OCI-LY1 (cell line): Measurements from ENCODE around the gene SOCS6.
"Not testable (repeated sequence)": the region's sequence is repeated elsewhere in the genome, so short reads cannot be mapped to it uniquely, and the experiment has no call there.

Experiments used
- H2AFZ ChIP-seq: fragments of 200-600 bp; sonication (generic), shearing (Covaris generic); 2 replicates; pipeline ENCODE4 v1.6.0; 2014; ENCODE audit warnings: antibody characterized with exemption, mild to moderate bottlenecking, low read length
- H3F3A ChIP-seq: fragments of 200-600 bp; sonication (generic), shearing (Covaris generic); 2 replicates; pipeline ENCODE4 v1.6.0; 2014; ENCODE audit warnings: mild to moderate bottlenecking, antibody characterized with exemption, low read length, moderate library complexity; ENCODE audit not compliant: insufficient read depth
- H3K27ac ChIP-seq: fragments of 200-600 bp; sonication (generic); 2 replicates; pipeline ENCODE4 v1.5.1; 2014; ENCODE audit warnings: low read length, mixed run types, mild to moderate bottlenecking, low read depth; ENCODE audit not compliant: poor library complexity, severe bottlenecking
- H3K27me3 ChIP-seq: fragments of 200-600 bp; sonication (generic); 2 replicates; pipeline ENCODE4 v1.6.0; 2014; ENCODE audit warnings: antibody characterized with exemption, mild to moderate bottlenecking, low read length, moderate library complexity; ENCODE audit not compliant: insufficient read depth
- H3K36me3 ChIP-seq: fragments of 200-600 bp; sonication (generic); 2 replicates; pipeline ENCODE4 v1.6.1; 2014; ENCODE audit warnings: mild to moderate bottlenecking, antibody characterized with exemption, low read length, moderate library complexity, mixed read lengths; ENCODE audit not compliant: insufficient read depth
- H3K4me1 ChIP-seq: fragments of 200-600 bp; sonication (generic); 2 replicates; pipeline ENCODE4 v1.5.1; 2014; ENCODE audit warnings: mild to moderate bottlenecking, low read length, moderate library complexity; ENCODE audit not compliant: insufficient read depth, severe bottlenecking
- H3K4me2 ChIP-seq: fragments of 200-600 bp; sonication (generic), shearing (Covaris generic); 2 replicates; pipeline ENCODE4 v1.6.1; 2014; ENCODE audit warnings: low read length
- H3K4me3 ChIP-seq: fragments of 200-600 bp; sonication (generic); 2 replicates; pipeline ENCODE4 v1.5.1; 2014; ENCODE audit warnings: low read length, low read depth, mild to moderate bottlenecking, mixed read lengths; ENCODE audit not compliant: poor library complexity, severe bottlenecking
- H3K79me2 ChIP-seq: fragments of 200-600 bp; shearing (Covaris generic); 2 replicates; pipeline ENCODE4 v1.6.1; 2016; ENCODE audit warnings: mixed run types, low read length, mixed read lengths; ENCODE audit not compliant: insufficient read depth
- H3K9ac ChIP-seq: fragments of 200-600 bp; sonication (generic), shearing (Covaris generic); 2 replicates; pipeline ENCODE4 v1.6.1; 2014; ENCODE audit warnings: mild to moderate bottlenecking, low read length, mixed read lengths
- H3K9me2 ChIP-seq: fragments of 200-600 bp; sonication (generic), shearing (Covaris generic); 2 replicates; pipeline ENCODE4 v1.6.1; 2014; ENCODE audit warnings: low read depth, mild to moderate bottlenecking, low read length, mixed read lengths
- H3K9me3 ChIP-seq: fragments of 200-600 bp; shearing (Covaris generic); 2 replicates; pipeline ENCODE4 v1.6.1; 2014; ENCODE audit warnings: low read length, mixed read lengths
- H4K20me1 ChIP-seq: fragments of 200-600 bp; sonication (generic), shearing (Covaris generic); 2 replicates; pipeline ENCODE4 v1.6.0; 2016; ENCODE audit warnings: mild to moderate bottlenecking, low read length; ENCODE audit not compliant: insufficient read depth
- EZH2 ChIP-seq: fragments of 200-600 bp; sonication (generic), shearing (Covaris generic); IDR thresholded peaks from 2 replicates; pipeline ENCODE4 v1.8.0; 2017; ENCODE audit warnings: borderline replicate concordance, mixed run types, mild to moderate bottlenecking, antibody characterized with exemption, low read length, moderate library complexity, mixed read lengths
- TF ChIP-seq, protein P1 (sequence below): fragments of 200-600 bp; sonication (generic), shearing (Covaris generic); IDR thresholded peaks from 2 replicates; pipeline ENCODE4 v1.5.1; 2017; ENCODE audit warnings: mild to moderate bottlenecking, antibody characterized with exemption, low read length, moderate library complexity, mixed read lengths

Gene SOCS6

DNA sequence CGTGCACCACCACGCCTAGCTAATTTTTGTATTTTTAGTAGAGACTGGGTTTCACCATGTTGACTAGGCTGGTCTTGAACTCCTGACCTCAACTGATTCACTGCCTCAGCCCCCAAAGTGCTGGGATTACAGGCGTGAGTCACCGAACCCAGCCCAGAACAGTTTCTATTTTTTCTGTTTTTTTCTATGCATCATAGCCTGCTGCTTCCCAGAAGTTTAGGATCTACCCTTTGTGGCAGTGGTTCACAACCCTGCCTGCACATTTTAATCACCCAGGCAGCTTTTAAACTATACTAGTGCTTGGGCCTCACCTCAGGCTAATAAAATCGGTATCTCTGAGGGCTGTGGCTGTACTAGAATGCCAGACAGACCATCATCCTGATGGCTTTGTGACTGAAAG, 39.7 kb upstream of the SOCS6 start:
- H3K4me2 ChIP-seq: no peak overlapping the region
- TF ChIP-seq, protein P1, sequence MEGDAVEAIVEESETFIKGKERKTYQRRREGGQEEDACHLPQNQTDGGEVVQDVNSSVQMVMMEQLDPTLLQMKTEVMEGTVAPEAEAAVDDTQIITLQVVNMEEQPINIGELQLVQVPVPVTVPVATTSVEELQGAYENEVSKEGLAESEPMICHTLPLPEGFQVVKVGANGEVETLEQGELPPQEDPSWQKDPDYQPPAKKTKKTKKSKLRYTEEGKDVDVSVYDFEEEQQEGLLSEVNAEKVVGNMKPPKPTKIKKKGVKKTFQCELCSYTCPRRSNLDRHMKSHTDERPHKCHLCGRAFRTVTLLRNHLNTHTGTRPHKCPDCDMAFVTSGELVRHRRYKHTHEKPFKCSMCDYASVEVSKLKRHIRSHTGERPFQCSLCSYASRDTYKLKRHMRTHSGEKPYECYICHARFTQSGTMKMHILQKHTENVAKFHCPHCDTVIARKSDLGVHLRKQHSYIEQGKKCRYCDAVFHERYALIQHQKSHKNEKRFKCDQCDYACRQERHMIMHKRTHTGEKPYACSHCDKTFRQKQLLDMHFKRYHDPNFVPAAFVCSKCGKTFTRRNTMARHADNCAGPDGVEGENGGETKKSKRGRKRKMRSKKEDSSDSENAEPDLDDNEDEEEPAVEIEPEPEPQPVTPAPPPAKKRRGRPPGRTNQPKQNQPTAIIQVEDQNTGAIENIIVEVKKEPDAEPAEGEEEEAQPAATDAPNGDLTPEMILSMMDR: no peak
- no peak for TF ChIP-seq EZH2
- no peak overlapping the region for H2AFZ ChIP-seq

DNA sequence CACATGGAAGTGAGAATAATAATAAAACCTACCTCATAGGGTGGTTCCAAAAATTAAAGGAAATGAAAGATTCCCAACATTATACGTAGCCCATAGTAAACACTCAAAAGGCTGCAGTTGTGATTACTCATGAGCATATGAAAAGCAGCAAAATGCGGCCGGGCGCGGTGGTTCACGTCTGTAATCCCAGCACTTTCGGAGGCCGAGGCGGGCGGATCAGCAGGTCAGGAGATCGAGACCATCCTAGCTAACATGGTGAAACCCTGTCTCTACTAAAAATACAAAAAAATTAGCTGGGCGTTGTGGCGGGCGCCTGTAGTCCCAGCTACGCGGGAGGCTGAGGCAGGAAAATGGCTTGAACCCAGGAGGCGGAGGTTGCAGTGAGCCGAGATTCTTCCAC, 39.0 kb upstream of the SOCS6 start:
- H2AFZ ChIP-seq, H3K36me3 ChIP-seq, H3K27me3 ChIP-seq, H3K27ac ChIP-seq, H3K9ac ChIP-seq, H3K79me2 ChIP-seq, H3K4me3 ChIP-seq, H4K20me1 ChIP-seq, H3F3A ChIP-seq, H3K9me3 ChIP-seq, H3K4me1 ChIP-seq, H3K4me2 ChIP-seq, H3K9me2 ChIP-seq: not testable (repeated sequence)

More for the DNA sequence above, 39.7 kb upstream of the SOCS6 start:
- H3F3A ChIP-seq: no peaks in the 10 kb centered on the region
- H4K20me1 ChIP-seq: no peaks in the 10 kb centered on the region
- no peaks in the 10 kb centered on the region for H3K79me2 ChIP-seq
- H3K27ac ChIP-seq: no peak overlapping the region
- H3K9me3 ChIP-seq: no peaks in the 10 kb centered on the region
- no peak overlapping the region for H3K9ac ChIP-seq
- no peak overlapping the region for H3K4me3 ChIP-seq
- H3K9me2 ChIP-seq: no peaks in the 10 kb centered on the region
- H3K27me3 ChIP-seq: no peaks in the 10 kb centered on the region
- no peaks in the 10 kb centered on the region for H3K36me3 ChIP-seq
- no peaks in the 10 kb centered on the region for H3K4me1 ChIP-seq

DNA sequence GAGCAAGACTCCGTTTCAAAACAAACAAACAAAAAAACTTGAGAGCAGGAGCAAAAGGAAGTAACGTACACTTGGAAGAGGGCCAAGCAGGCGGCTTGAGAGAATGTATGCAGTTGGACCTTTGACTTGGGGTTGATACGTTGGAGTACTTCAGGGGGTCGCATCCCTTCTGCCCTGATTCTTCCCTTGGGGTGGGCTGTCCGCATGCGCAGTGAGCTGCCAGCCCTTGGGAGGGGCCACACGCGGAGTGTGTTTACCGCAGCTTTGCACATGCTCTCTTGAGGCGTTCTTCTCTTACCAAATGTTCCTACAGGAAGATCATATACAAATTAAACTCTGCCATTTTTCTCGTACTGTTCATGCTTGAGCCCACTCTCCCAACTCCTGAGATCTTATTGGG, 38.1 kb upstream of the SOCS6 start:
- H3F3A ChIP-seq: no peaks in the 10 kb centered on the region
- no peaks in the 10 kb centered on the region for H3K4me1 ChIP-seq
- H3K27me3 ChIP-seq: no peaks in the 10 kb centered on the region
- no peak overlapping the region for H2AFZ ChIP-seq
- no peak overlapping the region for H3K9ac ChIP-seq
- no peak overlapping the region for H3K27ac ChIP-seq
- no peak for TF ChIP-seq EZH2
- TF ChIP-seq, protein P1: no peak
- H3K36me3 ChIP-seq: no peaks in the 10 kb centered on the region
- no peaks in the 10 kb centered on the region for H3K9me3 ChIP-seq
- H3K9me2 ChIP-seq: no peaks in the 10 kb centered on the region
- H3K4me3 ChIP-seq: no peak overlapping the region
- H4K20me1 ChIP-seq: no peaks in the 10 kb centered on the region
- no peaks in the 10 kb centered on the region for H3K79me2 ChIP-seq
- H3K4me2 ChIP-seq: no peak overlapping the region

DNA sequence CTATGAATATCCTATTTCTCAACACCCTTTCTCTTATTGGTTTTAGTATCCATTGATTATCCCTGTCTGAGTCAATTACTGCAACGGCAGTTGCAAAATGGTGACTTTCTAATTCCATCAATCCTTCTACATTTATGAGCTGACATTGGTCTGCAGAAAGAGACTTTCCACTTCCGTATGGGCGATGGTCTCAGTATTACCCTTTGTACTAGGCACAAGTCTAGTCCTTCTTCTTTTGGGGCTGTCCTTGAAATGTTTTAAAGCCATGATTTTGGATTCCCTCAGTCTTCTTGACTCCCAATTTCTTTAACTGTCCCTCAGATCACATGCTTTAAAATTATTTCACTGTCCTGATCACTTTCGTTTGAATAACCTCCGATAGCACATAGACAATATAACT, 32.7 kb upstream of the SOCS6 start:
- Histone ChIP-seq H4K20me1 (no peaks in the 10 kb centered on the region), H3F3A (no peaks in the 10 kb centered on the region), H3K79me2 (no peaks in the 10 kb centered on the region), H2AFZ (no peak overlapping the region), H3K27me3 (no peaks in the 10 kb centered on the region), H3K4me1 (no peaks in the 10 kb centered on the region), H3K27ac (no peak overlapping the region), H3K9me2 (no peaks in the 10 kb centered on the region), H3K4me2 (no peak overlapping the region), H3K4me3 (no peak overlapping the region), H3K9ac (no peak overlapping the region), H3K36me3 (no peaks in the 10 kb centered on the region), H3K9me3 (no peaks in the 10 kb centered on the region)
- TF ChIP-seq, protein P1: no peak
- TF ChIP-seq EZH2: no peak
